ENCODE measurements around the gene CCDC192. TPM values are rescaled to one million over a fixed set of nuclear protein-coding genes. Genes with fewer than 3 reads are reported as not detected.

Gene CCDC192
- total RNA-seq, 1 donor from 2014 or later, result not detected

DNA sequence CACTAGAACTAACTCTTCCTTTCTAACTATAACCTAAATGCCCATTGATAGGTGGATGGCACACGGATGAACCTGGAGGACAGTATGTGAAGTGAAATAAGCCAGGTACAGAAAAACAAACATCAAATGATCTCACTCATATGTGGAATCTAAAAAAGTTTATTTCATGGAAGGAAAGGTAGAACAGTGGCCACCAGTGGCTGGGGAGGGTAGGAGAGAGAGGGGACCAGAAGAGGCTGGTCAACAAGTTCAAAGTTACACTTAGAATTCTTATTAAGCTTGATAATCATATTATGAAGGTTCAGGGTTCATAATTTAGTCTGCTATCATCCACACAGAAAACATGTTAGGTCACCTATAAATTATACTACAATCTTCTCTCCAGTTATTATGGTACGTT, 272.8 kb downstream of the CCDC192 start:
- DNase-seq (ENCODE audit: low read depth in 2 of 2), result no peak

DNA sequence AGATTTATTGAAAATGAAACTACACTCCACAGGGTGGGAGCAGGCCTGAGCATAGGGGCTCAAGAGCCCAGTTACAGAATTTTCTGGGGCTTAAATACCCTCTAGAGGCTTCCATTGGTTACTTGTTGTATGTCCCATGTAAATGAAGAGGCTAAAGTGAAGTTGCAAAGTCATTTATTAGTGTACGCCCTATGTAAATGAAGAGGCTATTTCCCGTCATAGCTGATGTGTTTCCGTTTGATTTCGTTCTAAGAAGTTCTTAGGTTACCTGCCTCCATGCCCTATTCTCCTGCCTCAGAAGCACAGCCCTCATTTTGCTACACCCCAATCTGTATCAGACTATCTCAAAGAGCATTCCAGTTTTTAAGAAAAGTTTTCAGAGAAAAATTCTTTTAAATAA, 273.3 kb downstream of the CCDC192 start:
- DNase-seq (ENCODE audit: low read depth in 2 of 2), result no peak

DNA sequence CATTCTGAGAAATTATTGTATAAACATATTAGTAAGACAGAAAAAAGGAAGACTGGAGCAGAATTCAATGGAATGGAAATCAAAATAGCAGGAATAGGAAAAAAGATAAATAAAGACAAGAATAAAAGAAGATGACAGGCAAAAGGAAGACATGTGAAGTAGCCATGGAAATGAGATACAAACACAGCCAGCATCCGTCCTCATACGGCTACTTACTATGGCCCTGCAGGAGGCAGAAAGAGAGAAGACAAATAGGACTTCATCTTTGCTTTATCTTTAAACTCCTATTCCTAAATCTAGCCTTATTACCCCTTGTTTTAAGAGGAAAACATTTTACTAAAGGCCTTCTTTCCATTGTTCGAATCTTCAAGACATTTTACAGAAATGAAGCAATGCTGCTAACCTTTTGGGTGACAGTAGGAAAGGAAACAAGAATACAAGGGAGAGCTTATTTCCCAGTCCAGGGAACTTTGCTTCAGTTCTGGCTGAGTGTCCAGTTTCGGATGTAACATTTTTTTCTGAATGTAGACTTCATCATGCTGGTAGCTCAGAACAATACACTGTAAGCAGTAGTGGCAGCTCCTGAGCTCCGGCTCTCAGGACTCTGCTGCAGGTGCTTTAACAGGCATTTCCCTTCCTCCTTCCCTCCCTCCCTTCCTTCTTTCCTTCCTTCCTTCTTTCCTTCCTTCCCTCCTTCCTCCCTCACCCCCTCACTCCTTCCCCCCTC, 274.0 kb downstream of the CCDC192 start:
- DNase-seq (ENCODE audit: low read depth in 2 of 2), result no peak

DNA sequence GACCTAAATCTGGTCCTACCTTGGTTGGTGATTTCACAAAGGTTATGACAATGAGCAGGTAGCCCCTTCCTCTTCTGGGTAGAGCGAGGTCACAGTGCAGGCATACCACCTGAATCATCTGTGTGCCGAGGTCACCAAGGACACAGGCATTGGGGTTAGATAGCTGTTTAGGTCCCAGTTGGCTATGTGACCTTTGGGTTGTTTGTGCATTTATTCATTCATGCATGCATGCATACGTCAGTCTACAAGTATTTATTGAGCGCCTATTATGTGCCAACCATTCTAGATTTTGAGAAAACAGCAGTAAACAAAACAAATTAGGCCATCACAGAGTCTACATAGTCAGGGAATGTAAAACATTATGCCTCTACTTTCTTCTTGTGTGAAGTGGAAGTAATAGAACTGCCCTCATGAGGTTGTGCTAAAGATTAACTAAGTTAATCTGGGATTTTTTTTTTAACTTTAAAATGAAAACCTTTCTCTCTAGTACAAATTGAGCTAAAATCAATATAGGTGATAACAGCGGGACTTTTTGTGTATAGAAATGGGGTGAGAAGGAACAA, 275.6 kb downstream of the CCDC192 start:
- DNase-seq (ENCODE audit: low read depth in 2 of 2), result no peak

DNA sequence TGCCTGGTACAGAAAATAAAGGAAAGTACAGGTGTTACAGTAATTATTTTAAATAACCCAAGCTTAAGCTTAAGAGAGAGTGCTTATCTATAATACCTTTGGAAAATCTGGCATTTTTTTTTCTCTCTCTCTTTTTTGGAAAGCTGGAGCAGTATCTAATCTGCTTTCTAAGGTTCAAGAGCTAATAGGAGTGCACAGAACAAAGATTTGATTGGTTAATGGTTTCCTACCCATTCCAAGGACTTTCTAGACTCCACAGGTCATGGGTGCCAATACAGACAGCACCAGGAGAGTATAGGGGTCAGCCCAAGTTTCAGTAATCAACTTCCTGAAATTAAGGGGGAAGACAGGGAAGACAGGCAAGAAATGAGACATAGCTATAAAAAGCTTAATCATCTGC, 276.3 kb downstream of the CCDC192 start:
- no peak for DNase-seq (ENCODE audit: low read depth in 2 of 2)

DNA sequence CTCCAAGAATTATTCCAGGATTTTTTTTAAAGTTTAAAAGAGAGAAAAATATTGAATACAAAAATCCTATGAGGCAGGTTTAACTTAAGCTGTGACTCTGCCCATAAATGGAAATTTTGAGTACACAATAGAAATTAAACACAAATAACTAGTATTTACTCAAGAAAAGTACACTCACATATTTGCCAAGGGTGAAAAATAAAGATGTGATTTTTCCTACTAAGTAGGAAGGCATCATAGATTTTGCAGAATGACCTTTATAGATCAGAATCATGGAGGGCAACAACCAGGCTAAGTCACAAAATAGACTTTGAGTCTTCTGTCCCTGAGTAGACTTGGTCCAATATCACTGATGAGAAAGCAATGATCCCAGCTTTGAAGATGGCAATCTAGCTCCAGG, 277.7 kb downstream of the CCDC192 start:
- DNase-seq (ENCODE audit: low read depth in 2 of 2), result no peak

DNA sequence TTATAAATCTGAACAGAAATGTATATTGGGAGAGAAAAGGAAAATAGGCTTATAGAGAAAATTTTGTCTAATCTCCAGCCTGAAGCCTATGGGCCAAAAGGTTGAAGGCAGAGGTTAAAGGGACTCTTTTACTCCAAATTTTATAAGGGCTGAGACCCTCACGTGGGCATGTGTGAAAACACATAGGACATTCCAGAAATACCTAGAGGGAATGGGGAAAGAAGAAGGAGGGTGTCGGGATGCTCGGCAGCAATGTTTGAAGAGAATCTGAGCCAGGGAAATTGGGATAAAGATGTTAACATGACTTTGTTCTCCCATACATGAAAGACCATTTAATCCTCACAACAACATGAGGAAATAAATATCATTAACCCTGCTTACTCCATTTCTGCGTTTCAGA, 278.3 kb downstream of the CCDC192 start:
- DNase-seq (ENCODE audit: low read depth in 2 of 2), result no peak

DNA sequence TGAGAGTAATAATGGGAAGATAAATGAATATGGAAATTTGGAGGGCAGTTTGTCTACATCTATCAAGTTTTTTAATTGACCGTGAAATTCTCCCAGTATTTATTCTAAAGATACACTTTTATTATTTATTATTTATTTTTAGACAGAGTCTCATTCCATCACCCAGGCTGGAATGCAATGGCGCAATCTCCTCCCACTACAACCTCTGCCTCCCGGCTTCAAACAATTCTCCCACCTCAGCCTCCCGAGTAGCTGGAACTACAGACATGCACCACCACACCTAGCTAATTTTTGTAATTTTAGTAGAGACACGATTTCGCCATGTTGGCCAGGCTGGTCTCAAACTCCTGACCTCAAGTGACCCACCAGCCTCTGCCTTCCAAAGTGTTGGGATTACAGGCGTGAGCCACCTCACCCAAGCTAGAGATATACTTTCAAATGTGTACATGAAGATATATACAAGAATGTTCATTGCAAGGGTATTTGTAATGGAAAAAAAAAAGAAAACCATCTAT, 282.7 kb downstream of the CCDC192 start:
- DNase-seq (ENCODE audit: low read depth in 2 of 2), result no peak

DNA sequence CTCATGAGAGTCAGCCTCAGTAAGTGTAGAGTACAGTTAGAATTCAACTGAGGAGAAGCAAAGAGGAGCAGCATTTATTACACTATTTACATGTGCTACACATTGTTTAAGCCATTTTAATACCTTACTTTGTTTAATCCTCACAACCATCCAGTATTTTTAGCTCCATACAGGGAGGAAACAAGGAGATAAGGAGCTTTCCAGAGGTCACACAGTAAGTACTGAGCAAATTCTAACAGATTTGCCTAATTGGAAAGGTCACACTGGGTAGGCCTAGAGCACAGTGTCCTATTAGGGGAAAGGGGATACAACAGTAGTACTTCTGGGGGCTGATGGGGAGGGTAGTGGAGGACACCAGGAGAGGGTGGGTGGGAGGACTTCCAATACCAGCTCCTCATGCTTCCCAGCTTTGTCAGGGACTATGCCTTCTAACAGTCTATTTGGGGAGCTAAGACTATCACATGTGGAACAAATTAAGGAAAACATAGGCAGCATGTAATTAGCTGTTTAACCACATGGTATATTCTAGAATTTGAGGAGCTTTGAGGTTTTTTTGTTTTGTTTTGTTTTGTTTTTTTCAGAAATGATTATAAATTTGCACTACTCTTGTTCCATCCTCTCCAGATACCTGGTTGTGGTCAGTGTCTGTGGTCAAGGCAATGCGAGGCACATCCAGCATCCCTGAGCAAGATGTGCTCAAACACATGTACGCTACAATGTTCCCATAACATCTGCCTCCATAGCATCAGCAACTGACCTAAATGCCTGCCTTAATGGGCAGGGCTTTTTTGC, 284.4 kb downstream of the CCDC192 start:
- no peak for DNase-seq (ENCODE audit: low read depth in 2 of 2)

DNA sequence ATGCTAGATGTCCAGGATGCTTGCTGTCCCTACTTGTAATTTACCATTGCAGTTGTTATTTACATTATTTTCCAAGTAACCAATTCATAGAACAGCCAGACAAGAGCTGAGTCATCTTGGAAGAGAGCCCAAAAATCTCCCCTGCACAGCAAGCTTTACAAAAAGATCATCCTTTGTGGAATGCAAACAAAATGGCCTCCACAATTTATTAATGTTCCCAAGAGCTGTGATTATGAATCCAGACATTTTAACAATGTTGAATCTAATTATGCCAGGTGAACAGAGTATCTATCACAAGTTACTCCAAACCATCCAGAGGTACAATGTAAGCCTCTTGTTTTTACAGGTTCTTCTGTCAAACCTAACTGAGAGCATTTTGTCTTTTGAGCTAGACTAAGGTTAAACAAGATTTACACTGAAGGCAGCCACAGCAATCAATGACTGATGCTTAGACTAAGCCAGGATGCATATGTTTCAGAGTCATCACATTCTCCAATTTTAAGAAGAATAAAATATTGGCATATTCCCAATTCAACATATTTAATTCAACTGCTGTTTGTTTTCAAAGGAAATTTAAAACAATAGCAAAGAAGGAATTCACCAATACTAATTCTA, 285.1 kb downstream of the CCDC192 start:
- DNase-seq (ENCODE audit: low read depth in 2 of 2), result peak; percentile 73 to 92

Other genes with a start within 250 kb of the CCDC192 start
- 32.3 and 45.3 TPM in 2 replicates for gene PRRC1, start 185.8 kb upstream of the CCDC192 start, total RNA-seq
- not detected in 2 replicates for gene CTXN3, start 54.3 kb upstream of the CCDC192 start, total RNA-seq